Measurements from ENCODE around the gene ACSS1.

The ACSS1 gene

GRCh38 chr20:25078662-25079061 lies 20.7 kb upstream of the ACSS1 start:
- DNase-seq (ENCODE audit: low spot score), result peak; percentile 4

- peak; percentile 34 for DNase-seq (ENCODE audit: low spot score)
Observed at GRCh38 chr20:25077610-25078169, 19.8 kb upstream of the ACSS1 start.

- DNase-seq (ENCODE audit: low spot score), result peak; percentile 70
Observed at GRCh38 chr20:25076731-25077609, 19.0 kb upstream of the ACSS1 start.

GRCh38 chr20:25076201-25076600 lies 18.3 kb upstream of the ACSS1 start:
- DNase-seq (ENCODE audit: low spot score), result no peak

GRCh38 chr20:25073544-25073943 lies 15.6 kb upstream of the ACSS1 start:
- DNase-seq (ENCODE audit: low spot score), result no peak

- DNase-seq (ENCODE audit: low spot score), result no peak
Observed at GRCh38 chr20:25072226-25072811, 14.4 kb upstream of the ACSS1 start.

GRCh38 chr20:25071734-25072133 lies 13.8 kb upstream of the ACSS1 start:
- no peak for DNase-seq (ENCODE audit: low spot score)

- DNase-seq (ENCODE audit: low spot score), result no peak
Observed at GRCh38 chr20:25070821-25071473, 13.0 kb upstream of the ACSS1 start.

GRCh38 chr20:25067102-25067987 lies 9.4 kb upstream of the ACSS1 start:
- DNase-seq (ENCODE audit: low spot score), result no peak

- no peak for DNase-seq (ENCODE audit: low spot score)
Observed at GRCh38 chr20:25066386-25066785, 8.4 kb upstream of the ACSS1 start.

- peak; percentile 73 for DNase-seq (ENCODE audit: low spot score)
Observed at GRCh38 chr20:25065625-25066338, 7.8 kb upstream of the ACSS1 start.

GRCh38 chr20:25065072-25065624 lies 7.2 kb upstream of the ACSS1 start:
- DNase-seq (ENCODE audit: low spot score), result no peak

- DNase-seq (ENCODE audit: low spot score), result no peak
Observed at GRCh38 chr20:25064561-25065071, 6.7 kb upstream of the ACSS1 start.

GRCh38 chr20:25063981-25064380 lies 6.0 kb upstream of the ACSS1 start:
- no peak for DNase-seq (ENCODE audit: low spot score)

- DNase-seq (ENCODE audit: low spot score), result no peak
Observed at GRCh38 chr20:25063546-25063945, 5.6 kb upstream of the ACSS1 start.

- no peak for DNase-seq (ENCODE audit: low spot score)
Observed at GRCh38 chr20:25062841-25063240, 4.9 kb upstream of the ACSS1 start.

GRCh38 chr20:25061821-25062530 lies 4.0 kb upstream of the ACSS1 start:
- DNase-seq (ENCODE audit: low spot score), result no peak

GRCh38 chr20:25061103-25061799 lies 3.3 kb upstream of the ACSS1 start:
- no peak for DNase-seq (ENCODE audit: low spot score)

GRCh38 chr20:25059866-25060465 lies 2.0 kb upstream of the ACSS1 start:
- DNase-seq (ENCODE audit: low spot score), result no peak
